ENCODE results near the gene KCMF1. TPM values are rescaled to one million over a fixed set of nuclear protein-coding genes. Genes with fewer than 3 reads are reported as not detected.

Gene KCMF1
- total and polyA plus RNA-seq, 9 of the 15 experiments (the other 6 are each of a cell fraction or from before 2014, with no cell fraction given): 6.8 to 88.2 (median 46.5) TPM

DNA sequence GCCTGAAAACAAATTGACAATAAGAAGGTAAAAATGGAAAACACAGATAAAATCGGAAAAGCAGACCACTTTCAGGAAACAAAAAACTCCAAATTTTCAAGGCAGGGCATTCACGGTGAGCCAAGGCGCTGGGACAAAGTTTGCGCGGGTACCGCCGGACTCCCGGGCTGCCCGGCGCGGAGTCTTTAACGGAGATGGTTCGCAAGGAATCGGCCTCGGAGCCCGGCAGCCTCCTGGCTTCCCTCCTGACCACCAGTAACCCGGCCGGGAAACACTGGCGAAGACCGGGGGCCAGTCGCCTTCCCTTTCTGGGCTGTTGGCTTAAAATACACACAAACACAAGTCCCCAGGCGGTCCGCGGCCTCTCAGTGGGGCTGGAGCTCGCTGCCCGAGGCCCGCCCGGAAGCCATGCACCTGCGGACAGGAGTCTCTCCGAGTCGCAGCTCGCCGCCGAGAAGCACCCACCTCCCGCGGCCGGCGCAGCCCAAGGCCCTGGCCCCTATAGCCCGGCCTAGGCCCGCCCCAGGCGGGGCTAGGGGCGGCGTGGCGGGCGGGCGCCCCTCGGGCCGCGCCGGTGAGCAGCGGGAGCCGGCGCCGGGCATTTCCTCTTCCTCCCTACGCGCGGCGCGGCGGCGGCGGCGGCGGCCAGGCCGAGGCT is 622 bp upstream of the KCMF1 start (continued):
- TF ChIP-seq, protein P1, sequence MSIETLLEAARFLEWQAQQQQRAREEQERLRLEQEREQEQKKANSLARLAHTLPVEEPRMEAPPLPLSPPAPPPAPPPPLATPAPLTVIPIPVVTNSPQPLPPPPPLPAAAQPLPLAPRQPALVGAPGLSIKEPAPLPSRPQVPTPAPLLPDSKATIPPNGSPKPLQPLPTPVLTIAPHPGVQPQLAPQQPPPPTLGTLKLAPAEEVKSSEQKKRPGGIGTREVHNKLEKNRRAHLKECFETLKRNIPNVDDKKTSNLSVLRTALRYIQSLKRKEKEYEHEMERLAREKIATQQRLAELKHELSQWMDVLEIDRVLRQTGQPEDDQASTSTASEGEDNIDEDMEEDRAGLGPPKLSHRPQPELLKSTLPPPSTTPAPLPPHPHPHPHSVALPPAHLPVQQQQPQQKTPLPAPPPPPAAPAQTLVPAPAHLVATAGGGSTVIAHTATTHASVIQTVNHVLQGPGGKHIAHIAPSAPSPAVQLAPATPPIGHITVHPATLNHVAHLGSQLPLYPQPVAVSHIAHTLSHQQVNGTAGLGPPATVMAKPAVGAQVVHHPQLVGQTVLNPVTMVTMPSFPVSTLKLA (conservative IDR thresholded peaks at IDR 0.05): peak in 1 of 2 experiments; percentile 51; a peak in 1 of 4 replicates
- TF ChIP-seq, protein P2, sequence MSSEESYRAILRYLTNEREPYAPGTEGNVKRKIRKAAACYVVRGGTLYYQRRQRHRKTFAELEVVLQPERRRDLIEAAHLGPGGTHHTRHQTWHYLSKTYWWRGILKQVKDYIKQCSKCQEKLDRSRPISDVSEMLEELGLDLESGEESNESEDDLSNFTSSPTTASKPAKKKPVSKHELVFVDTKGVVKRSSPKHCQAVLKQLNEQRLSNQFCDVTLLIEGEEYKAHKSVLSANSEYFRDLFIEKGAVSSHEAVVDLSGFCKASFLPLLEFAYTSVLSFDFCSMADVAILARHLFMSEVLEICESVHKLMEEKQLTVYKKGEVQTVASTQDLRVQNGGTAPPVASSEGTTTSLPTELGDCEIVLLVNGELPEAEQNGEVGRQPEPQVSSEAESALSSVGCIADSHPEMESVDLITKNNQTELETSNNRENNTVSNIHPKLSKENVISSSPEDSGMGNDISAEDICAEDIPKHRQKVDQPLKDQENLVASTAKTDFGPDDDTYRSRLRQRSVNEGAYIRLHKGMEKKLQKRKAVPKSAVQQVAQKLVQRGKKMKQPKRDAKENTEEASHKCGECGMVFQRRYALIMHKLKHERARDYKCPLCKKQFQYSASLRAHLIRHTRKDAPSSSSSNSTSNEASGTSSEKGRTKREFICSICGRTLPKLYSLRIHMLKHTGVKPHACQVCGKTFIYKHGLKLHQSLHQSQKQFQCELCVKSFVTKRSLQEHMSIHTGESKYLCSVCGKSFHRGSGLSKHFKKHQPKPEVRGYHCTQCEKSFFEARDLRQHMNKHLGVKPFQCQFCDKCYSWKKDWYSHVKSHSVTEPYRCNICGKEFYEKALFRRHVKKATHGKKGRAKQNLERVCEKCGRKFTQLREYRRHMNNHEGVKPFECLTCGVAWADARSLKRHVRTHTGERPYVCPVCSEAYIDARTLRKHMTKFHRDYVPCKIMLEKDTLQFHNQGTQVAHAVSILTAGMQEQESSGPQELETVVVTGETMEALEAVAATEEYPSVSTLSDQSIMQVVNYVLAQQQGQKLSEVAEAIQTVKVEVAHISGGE (CRISPR knock-in tag; IDR thresholded peaks at IDR 0.05): peak in 1 of 3 experiments; percentile 82; a peak in 2 of 6 replicates
- TF ChIP-seq CSDE1 (IDR thresholded peaks at IDR 0.05) (no peak), NRF1 (conservative IDR thresholded peaks at IDR 0.05 in 1 of 2, IDR thresholded peaks at IDR 0.05 in 1 of 2) (peak; percentile 32 to 47; a peak in 3 of 4 replicates), CREBBP (IDR thresholded peaks at IDR 0.05; ENCODE audit: low read depth, low read length) (no peak), KLF13 (tag; IDR thresholded peaks at IDR 0.05; ENCODE audit: borderline replicate concordance, low read depth) (no peak), ELF2 (CRISPR knock-in tag; IDR thresholded peaks at IDR 0.05) (no peak), CTBP1 (IDR thresholded peaks at IDR 0.05; ENCODE audit: borderline replicate concordance) (peak; percentile 49; the same call in 1 of the 2 replicates)
- TF ChIP-seq, protein P3, sequence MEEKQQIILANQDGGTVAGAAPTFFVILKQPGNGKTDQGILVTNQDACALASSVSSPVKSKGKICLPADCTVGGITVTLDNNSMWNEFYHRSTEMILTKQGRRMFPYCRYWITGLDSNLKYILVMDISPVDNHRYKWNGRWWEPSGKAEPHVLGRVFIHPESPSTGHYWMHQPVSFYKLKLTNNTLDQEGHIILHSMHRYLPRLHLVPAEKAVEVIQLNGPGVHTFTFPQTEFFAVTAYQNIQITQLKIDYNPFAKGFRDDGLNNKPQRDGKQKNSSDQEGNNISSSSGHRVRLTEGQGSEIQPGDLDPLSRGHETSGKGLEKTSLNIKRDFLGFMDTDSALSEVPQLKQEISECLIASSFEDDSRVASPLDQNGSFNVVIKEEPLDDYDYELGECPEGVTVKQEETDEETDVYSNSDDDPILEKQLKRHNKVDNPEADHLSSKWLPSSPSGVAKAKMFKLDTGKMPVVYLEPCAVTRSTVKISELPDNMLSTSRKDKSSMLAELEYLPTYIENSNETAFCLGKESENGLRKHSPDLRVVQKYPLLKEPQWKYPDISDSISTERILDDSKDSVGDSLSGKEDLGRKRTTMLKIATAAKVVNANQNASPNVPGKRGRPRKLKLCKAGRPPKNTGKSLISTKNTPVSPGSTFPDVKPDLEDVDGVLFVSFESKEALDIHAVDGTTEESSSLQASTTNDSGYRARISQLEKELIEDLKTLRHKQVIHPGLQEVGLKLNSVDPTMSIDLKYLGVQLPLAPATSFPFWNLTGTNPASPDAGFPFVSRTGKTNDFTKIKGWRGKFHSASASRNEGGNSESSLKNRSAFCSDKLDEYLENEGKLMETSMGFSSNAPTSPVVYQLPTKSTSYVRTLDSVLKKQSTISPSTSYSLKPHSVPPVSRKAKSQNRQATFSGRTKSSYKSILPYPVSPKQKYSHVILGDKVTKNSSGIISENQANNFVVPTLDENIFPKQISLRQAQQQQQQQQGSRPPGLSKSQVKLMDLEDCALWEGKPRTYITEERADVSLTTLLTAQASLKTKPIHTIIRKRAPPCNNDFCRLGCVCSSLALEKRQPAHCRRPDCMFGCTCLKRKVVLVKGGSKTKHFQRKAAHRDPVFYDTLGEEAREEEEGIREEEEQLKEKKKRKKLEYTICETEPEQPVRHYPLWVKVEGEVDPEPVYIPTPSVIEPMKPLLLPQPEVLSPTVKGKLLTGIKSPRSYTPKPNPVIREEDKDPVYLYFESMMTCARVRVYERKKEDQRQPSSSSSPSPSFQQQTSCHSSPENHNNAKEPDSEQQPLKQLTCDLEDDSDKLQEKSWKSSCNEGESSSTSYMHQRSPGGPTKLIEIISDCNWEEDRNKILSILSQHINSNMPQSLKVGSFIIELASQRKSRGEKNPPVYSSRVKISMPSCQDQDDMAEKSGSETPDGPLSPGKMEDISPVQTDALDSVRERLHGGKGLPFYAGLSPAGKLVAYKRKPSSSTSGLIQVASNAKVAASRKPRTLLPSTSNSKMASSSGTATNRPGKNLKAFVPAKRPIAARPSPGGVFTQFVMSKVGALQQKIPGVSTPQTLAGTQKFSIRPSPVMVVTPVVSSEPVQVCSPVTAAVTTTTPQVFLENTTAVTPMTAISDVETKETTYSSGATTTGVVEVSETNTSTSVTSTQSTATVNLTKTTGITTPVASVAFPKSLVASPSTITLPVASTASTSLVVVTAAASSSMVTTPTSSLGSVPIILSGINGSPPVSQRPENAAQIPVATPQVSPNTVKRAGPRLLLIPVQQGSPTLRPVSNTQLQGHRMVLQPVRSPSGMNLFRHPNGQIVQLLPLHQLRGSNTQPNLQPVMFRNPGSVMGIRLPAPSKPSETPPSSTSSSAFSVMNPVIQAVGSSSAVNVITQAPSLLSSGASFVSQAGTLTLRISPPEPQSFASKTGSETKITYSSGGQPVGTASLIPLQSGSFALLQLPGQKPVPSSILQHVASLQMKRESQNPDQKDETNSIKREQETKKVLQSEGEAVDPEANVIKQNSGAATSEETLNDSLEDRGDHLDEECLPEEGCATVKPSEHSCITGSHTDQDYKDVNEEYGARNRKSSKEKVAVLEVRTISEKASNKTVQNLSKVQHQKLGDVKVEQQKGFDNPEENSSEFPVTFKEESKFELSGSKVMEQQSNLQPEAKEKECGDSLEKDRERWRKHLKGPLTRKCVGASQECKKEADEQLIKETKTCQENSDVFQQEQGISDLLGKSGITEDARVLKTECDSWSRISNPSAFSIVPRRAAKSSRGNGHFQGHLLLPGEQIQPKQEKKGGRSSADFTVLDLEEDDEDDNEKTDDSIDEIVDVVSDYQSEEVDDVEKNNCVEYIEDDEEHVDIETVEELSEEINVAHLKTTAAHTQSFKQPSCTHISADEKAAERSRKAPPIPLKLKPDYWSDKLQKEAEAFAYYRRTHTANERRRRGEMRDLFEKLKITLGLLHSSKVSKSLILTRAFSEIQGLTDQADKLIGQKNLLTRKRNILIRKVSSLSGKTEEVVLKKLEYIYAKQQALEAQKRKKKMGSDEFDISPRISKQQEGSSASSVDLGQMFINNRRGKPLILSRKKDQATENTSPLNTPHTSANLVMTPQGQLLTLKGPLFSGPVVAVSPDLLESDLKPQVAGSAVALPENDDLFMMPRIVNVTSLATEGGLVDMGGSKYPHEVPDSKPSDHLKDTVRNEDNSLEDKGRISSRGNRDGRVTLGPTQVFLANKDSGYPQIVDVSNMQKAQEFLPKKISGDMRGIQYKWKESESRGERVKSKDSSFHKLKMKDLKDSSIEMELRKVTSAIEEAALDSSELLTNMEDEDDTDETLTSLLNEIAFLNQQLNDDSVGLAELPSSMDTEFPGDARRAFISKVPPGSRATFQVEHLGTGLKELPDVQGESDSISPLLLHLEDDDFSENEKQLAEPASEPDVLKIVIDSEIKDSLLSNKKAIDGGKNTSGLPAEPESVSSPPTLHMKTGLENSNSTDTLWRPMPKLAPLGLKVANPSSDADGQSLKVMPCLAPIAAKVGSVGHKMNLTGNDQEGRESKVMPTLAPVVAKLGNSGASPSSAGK (IDR thresholded peaks at IDR 0.05): peak; percentile 25; the same call in 1 of the 2 replicates

All from K562 (cell line).